Measurements from ENCODE around the gene IMPA2.

The IMPA2 gene

DNA sequence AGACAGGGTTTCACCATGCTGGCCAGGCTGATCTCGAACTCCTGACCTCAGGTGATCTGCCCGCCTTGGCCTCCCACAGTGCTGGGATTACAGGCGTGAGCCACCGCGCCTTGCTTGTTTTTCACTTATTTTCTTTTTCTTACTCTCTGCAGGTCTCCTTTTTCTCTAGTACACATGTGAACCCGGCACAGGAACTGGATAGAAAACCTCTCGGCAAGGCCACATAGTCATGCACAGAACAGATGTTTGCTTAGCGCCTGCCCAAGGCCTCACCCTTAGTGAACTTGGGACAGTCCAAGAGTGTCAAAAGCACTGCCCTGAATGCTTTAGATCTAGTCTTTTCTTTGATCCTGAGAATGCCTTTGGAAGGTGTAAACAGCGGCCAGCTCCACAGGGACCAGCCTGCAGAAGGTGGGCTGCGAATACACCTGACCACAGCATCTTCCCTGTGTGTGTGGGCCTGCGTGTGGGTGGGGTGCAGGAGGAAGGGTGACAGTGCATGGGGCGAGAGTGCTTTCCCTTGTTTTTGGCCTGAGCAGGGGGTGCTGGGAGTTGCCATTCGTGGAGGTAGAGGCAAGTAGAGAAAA lies 27.0 kb downstream of the IMPA2 start:
- Histone ChIP-seq H3K27ac (ENCODE audit: low read depth, low read length) (no peak overlapping the region), H3K36me3 (ENCODE audit: control insufficient read depth, insufficient read depth, low read length) (peaks cover 7% of the 10 kb centered on the region), H3K4me1 (ENCODE audit: control insufficient read depth, insufficient read depth, low read length) (no peaks in the 10 kb centered on the region), H3K9ac (ENCODE audit: low read length) (no peak overlapping the region), H3K4me3 (ENCODE audit: low read length) (no peak overlapping the region), H3K27me3 (ENCODE audit: control insufficient read depth, insufficient read depth, low read length) (no peaks in the 10 kb centered on the region)

GRCh38 chr18:12008842-12009580 lies 27.7 kb downstream of the IMPA2 start:
- H3K36me3 ChIP-seq (ENCODE audit: control insufficient read depth, insufficient read depth, low read length): peaks cover 10% of the 10 kb centered on the region

DNA sequence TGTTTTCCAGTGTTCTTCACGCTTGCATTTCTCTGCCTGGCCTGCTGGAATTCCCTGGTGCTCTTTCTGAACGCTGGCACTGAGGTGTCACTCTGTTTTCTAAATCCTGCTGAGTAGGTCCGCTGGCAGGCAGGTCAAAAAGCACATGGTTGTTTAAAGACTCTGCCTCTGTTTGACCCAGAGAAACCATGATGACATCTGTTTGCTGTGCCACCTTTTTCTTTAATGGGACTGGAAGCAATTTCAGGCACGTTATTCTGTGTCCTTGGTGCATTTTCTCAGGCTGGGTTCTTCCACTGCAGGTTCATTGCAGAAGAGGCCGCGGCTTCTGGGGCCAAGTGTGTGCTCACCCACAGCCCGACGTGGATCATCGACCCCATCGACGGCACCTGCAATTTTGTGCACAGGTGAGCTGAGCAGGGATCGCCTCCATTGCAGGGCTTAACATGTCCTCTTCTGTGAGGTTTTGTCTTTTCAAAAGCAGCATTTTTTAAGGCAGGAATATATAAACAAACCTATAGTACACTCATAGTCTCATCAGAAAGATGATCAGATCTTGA lies 28.4 kb downstream of the IMPA2 start:
- Histone ChIP-seq H3K9ac (ENCODE audit: low read length) (no peak overlapping the region), H3K4me1 (ENCODE audit: control insufficient read depth, insufficient read depth, low read length) (no peaks in the 10 kb centered on the region), H3K4me3 (ENCODE audit: low read length) (no peak overlapping the region), H3K36me3 (ENCODE audit: control insufficient read depth, insufficient read depth, low read length) (peaks cover 13% of the 10 kb centered on the region), H3K27me3 (ENCODE audit: control insufficient read depth, insufficient read depth, low read length) (no peaks in the 10 kb centered on the region), H3K27ac (ENCODE audit: low read depth, low read length) (no peak overlapping the region)

More at GRCh38 chr18:12008842-12009580, 27.7 kb downstream of the IMPA2 start:
- Histone ChIP-seq H3K27ac (ENCODE audit: low read depth, low read length) (no peak overlapping the region), H3K4me3 (ENCODE audit: low read length) (no peak overlapping the region), H3K4me1 (ENCODE audit: control insufficient read depth, insufficient read depth, low read length) (no peaks in the 10 kb centered on the region), H3K27me3 (ENCODE audit: control insufficient read depth, insufficient read depth, low read length) (no peaks in the 10 kb centered on the region), H3K9ac (ENCODE audit: low read length) (no peak overlapping the region)

DNA sequence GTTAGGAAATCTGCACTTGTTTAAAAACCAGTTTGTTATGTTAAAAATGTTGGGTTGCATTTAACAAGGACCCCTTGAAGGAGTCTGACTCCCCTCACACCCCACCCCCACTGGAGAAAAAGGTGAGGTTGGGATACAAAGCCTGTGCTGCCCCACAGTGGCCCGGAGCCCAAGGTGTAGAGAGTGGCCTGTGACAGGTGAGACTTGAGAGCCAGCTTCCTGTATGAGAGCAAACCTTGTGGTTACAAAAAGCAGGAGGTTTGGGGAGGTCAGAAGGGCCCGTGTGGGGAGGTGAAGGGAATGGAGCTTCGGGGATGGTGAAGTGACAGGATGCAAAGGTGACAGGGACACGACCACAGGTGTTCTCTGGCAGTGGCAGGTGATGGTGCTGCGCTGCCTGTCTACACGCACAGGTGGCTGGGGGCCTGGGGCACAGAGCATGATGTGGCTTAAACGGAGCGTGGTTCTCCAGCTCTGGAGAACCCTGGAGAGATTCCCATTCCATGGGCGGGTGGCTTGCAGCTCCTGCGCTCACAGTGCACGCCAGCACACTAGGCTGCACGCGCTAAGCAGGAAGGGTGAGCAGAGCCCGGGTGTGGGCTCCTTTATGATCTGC lies 29.0 kb downstream of the IMPA2 start:
- peaks cover 13% of the 10 kb centered on the region for H3K36me3 ChIP-seq (ENCODE audit: control insufficient read depth, insufficient read depth, low read length)
- no peak overlapping the region for H3K9ac ChIP-seq (ENCODE audit: low read length)
- H3K4me1 ChIP-seq (ENCODE audit: control insufficient read depth, insufficient read depth, low read length): peaks cover 3% of the 10 kb centered on the region
- no peak overlapping the region for H3K27ac ChIP-seq (ENCODE audit: low read depth, low read length)
- no peaks in the 10 kb centered on the region for H3K27me3 ChIP-seq (ENCODE audit: control insufficient read depth, insufficient read depth, low read length)
- H3K4me3 ChIP-seq (ENCODE audit: low read length): no peak overlapping the region

GRCh38 chr18:12011199-12011956 lies 30.1 kb downstream of the IMPA2 start:
- Histone ChIP-seq H3K36me3 (ENCODE audit: control insufficient read depth, insufficient read depth, low read length) (peaks cover 15% of the 10 kb centered on the region), H3K27me3 (ENCODE audit: control insufficient read depth, insufficient read depth, low read length) (no peaks in the 10 kb centered on the region), H3K27ac (ENCODE audit: low read depth, low read length) (no peak overlapping the region), H3K4me3 (ENCODE audit: low read length) (no peak overlapping the region), H3K9ac (ENCODE audit: low read length) (no peak overlapping the region), H3K4me1 (ENCODE audit: control insufficient read depth, insufficient read depth, low read length) (peaks cover 9% of the 10 kb centered on the region)

DNA sequence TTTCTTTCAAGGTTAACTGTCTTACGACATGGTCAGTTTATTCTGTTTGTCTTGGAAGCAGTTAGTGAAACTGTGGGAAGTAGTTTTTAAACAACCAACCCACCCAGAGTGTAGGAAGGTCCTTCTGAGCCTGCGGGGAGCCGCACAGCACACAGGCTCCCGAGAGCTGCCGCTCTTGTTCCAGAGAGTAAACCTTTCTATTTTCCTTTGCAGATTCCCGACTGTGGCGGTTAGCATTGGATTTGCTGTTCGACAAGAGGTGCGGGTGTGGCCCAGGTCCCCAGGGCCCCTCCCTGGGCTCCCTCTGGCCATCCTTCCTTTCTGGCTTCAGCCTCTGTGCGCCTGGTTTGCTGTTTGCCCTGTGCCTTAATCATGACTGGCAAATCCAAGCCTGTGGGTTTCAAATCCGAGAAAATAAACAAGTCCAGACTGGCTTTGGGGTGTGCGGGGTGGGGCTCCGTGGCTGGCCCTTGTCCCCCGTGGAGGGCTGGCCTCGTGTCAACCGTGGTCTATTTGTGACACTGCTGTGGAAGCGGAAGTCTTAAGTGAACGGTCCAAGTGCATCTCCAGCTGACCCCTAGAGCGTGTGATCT lies 30.7 kb downstream of the IMPA2 start:
- Histone ChIP-seq H3K4me3 (ENCODE audit: low read length) (no peak overlapping the region), H3K27ac (ENCODE audit: low read depth, low read length) (peak overlapping the region; percentile 11), H3K9ac (ENCODE audit: low read length) (no peak overlapping the region), H3K4me1 (ENCODE audit: control insufficient read depth, insufficient read depth, low read length) (peaks cover 9% of the 10 kb centered on the region), H3K27me3 (ENCODE audit: control insufficient read depth, insufficient read depth, low read length) (no peaks in the 10 kb centered on the region), H3K36me3 (ENCODE audit: control insufficient read depth, insufficient read depth, low read length) (peaks cover 15% of the 10 kb centered on the region)

DNA sequence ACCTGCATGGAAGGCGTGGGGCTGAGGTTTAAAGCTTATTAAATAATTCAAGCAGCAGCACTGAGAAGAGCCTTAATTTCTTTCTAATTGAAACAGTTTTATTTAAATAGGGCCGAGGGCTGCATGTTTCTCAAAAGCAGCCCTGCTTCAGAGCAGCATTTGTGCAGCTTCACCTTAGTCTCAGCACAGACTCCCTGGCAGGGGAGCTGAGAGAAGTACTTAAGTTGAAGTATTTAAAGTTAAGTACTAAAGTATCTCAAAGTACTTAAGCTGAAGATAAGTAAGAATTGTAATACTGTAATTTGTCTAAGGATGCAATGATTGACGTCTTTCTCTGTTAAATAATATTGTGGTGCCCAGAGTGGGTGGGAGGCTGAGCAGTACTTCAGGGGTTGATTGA lies 31.4 kb downstream of the IMPA2 start:
- Histone ChIP-seq H3K4me3 (ENCODE audit: low read length) (no peak overlapping the region), H3K9ac (ENCODE audit: low read length) (no peak overlapping the region), H3K36me3 (ENCODE audit: control insufficient read depth, insufficient read depth, low read length) (peaks cover 12% of the 10 kb centered on the region), H3K4me1 (ENCODE audit: control insufficient read depth, insufficient read depth, low read length) (peaks cover 9% of the 10 kb centered on the region), H3K27me3 (ENCODE audit: control insufficient read depth, insufficient read depth, low read length) (no peaks in the 10 kb centered on the region), H3K27ac (ENCODE audit: low read depth, low read length) (no peak overlapping the region)

DNA sequence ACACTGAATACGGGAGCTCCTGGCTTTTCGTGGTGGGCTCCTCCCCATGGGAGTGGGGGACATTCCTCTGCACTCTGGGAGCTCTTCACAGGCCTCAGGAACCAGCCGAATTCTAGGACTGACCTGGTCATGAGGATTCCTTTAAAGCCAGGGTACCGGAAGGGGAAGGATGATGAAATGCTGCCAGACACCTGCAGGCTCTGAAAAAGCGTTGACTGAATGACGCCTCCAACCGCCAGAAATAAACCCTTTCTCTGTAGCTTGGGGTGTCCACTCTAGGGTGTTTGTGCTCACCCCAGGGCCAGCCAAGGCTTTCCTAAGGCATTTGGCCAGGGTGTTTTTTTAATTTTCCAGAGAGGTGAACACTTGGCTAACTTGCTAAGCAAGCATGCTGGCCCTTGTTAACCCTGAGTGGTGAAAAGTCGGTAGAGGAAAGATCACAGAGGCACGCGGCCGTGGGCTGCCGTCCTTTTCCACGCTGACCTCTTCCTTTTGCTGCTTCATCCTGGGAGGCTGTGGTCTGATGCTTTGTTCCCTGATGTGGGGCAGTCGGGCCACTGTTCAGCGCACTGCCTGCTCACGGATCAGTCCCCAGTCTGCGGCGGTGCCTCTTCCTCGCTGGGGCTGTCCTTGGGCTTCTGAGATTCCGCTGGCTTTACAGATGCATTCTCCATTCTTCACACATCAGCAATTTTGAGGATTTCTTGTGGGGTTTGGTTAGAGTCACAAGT lies 32.0 kb downstream of the IMPA2 start:
- Histone ChIP-seq H3K9ac (ENCODE audit: low read length) (no peak overlapping the region), H3K4me1 (ENCODE audit: control insufficient read depth, insufficient read depth, low read length) (peaks cover 9% of the 10 kb centered on the region), H3K36me3 (ENCODE audit: control insufficient read depth, insufficient read depth, low read length) (peaks cover 13% of the 10 kb centered on the region), H3K27ac (ENCODE audit: low read depth, low read length) (no peak overlapping the region), H3K27me3 (ENCODE audit: control insufficient read depth, insufficient read depth, low read length) (no peaks in the 10 kb centered on the region), H3K4me3 (ENCODE audit: low read length) (no peak overlapping the region)

- Histone ChIP-seq H3K4me3 (ENCODE audit: low read length) (no peak overlapping the region), H3K36me3 (ENCODE audit: control insufficient read depth, insufficient read depth, low read length) (peaks cover 13% of the 10 kb centered on the region), H3K27ac (ENCODE audit: low read depth, low read length) (no peak overlapping the region), H3K27me3 (ENCODE audit: control insufficient read depth, insufficient read depth, low read length) (no peaks in the 10 kb centered on the region), H3K9ac (ENCODE audit: low read length) (no peak overlapping the region), H3K4me1 (ENCODE audit: control insufficient read depth, insufficient read depth, low read length) (peaks cover 9% of the 10 kb centered on the region)
Observed at GRCh38 chr18:12014086-12014485, 32.8 kb downstream of the IMPA2 start.

DNA sequence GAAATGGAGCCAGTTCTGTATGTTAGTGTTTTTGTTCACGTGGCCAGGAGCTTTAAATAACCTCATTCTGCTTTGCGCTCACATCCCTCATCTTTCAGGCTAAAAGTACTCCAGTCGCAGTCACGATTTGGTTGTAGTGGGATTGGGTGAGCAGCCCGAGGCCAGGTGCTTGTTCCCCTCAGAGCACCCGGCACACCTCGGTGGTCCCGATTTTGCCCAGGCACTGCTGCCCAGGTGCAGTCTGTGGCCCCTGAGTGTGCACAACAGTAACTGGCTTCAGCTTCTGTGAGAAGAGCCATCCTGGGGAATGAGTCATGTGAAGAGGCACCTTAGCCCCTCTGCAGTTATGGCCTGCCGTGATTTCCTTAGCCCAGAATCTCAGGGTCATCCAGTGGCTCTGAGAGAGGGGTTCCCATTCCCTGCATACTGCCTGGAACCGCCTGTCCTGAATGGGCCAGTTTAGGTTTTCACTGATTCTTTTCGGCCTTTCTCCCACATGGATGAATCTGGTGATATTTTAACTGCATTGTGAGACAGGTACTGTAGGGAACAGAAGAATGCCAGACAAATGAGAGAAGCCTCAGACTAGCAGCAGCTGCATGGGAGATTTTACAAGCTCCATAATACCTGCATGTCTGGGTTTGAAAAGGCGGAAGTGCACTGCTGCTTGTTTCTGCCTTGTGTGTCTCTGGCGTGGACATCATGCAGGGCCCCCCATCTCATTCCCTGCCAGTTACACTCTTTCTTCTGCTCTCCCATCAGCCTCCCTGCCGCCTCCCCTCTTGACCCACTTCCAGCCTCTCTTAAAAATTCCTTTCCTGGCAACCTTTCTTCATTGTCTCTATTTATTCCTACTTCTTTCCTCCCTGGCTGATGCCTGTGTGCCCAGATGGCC lies 33.5 kb downstream of the IMPA2 start:
- no peaks in the 10 kb centered on the region for H3K27me3 ChIP-seq (ENCODE audit: control insufficient read depth, insufficient read depth, low read length)
- H3K36me3 ChIP-seq (ENCODE audit: control insufficient read depth, insufficient read depth, low read length): peaks cover 13% of the 10 kb centered on the region
- H3K27ac ChIP-seq (ENCODE audit: low read depth, low read length): peak overlapping the region; percentile 88
- H3K4me1 ChIP-seq (ENCODE audit: control insufficient read depth, insufficient read depth, low read length): peaks cover 9% of the 10 kb centered on the region
- H3K9ac ChIP-seq (ENCODE audit: low read length): no peak overlapping the region
- H3K4me3 ChIP-seq (ENCODE audit: low read length): peak overlapping the region; percentile 32
